Measurements from ENCODE around the gene MPDZ. TPM values are rescaled to one million over a fixed set of nuclear protein-coding genes. Genes with fewer than 3 reads are reported as not detected.

Gene MPDZ
- total RNA-seq, 4 donors from 2014 or later = 41.3 to 67.8 (median 56.8) TPM

GRCh38 chr9:13234932-13235331 is 44.6 kb downstream of the MPDZ start:
- TF ChIP-seq CTCF (IDR thresholded peaks at IDR 0.05; ENCODE audit: low read depth) = no peak

- no peak for TF ChIP-seq CTCF (IDR thresholded peaks at IDR 0.05; ENCODE audit: low read depth)
Observed at GRCh38 chr9:13228431-13228830, 51.1 kb downstream of the MPDZ start.

GRCh38 chr9:13224366-13224765 is 55.1 kb downstream of the MPDZ start:
- TF ChIP-seq CTCF (IDR thresholded peaks at IDR 0.05; ENCODE audit: low read depth) = no peak

DNA sequence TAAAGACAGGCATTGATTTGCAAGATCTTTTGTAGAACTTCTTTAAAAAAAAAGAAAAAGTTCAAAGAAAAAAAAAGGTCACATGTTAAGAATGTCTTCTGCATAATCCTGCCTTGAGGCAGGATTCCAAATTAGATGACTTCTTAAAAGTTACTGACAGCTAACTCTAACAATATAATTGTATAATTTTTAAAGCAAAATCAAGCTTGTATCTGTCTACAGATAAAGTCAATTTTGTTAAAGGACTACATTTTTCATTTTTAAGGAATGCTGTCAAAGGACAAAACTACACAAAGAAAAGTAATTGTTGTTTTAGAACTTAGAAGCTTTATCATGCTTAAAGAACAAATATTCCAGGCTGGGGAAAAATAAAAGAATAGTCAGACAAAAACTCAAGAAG is 57.8 kb downstream of the MPDZ start:
- TF ChIP-seq CTCF (IDR thresholded peaks at IDR 0.05; ENCODE audit: low read depth) = no peak

DNA sequence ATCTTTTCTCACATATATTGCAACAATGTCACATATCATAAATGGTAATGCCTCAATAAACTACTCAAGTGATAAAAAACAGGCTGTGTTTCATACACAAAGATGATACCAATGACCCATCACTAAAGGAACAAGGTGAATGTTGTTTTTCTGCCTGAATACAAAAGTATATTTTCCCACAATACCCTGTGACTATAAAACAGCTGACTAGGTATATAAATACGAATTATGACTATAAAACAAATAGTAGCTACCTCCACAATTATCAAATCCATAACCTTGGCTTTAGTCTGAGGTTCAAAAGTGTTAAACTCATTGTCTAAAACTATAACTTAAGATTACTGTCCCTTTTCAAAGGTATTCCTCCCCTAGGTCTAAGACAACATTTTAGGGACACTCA is 58.7 kb downstream of the MPDZ start:
- no peak for TF ChIP-seq CTCF (IDR thresholded peaks at IDR 0.05; ENCODE audit: low read depth)

DNA sequence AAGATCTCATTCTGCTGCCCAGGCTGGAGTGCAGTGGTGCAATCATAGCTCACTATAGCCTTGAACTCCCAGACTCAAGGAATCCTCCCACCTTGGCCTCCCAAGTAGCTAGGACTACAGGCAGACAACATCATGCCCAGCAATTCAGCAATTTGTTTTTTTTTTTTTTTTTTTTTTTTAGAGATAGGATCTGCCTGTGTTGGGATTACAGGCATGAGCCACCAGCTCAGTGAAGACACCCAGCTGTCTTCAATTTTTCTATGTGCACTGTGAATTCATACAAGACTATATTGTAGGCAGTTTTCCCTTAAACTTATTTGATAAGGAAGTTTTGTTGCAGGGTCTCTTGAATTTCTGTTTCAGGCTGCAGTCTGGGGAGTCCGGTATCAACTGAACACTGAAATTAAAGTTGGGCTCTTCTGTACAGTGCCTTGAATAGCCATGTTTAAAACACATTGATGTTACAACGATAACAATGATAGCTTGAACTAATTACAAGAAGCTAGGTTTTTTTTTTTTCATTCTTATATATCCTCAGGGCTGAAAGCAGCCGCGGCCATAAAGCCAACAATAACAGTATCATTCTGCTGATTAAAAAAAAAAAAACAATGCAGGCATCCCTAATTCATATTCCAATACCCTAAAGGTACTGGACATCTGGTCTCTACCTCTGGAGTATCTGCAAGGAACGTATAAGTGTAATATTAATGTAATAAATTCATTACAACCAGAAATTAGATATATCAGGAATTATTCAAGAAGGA is 63.5 kb downstream of the MPDZ start:
- no peak for TF ChIP-seq CTCF (IDR thresholded peaks at IDR 0.05; ENCODE audit: low read depth)

DNA sequence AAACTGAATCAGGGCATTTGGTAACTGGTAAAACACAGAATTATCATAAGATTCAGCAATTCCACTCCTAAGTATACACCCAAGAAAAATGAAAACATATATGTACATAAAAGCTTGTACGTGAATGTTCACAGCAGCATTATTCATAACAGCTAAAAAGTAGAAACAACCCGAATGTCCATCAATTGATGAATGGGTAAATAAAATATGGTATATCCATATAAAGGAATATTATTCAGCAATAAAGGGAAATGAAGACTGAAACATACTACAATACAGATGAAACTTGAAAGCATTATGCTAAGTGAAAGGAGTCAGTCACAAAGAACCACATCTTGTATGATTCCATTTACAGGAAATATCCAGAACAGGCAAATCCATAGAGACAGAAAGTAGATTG is 65.5 kb downstream of the MPDZ start:
- TF ChIP-seq CTCF (IDR thresholded peaks at IDR 0.05; ENCODE audit: low read depth) = no peak
